Measurements from ENCODE around the gene PCDHGA6. TPM values are rescaled to one million over a fixed set of nuclear protein-coding genes. Genes with fewer than 3 reads are reported as not detected.
"Not testable (repeated sequence)": the region's sequence is repeated elsewhere in the genome, so short reads cannot be mapped to it uniquely, and the experiment has no call there.

PCDHGA6 gene
- total and polyA plus RNA-seq, 12 donors: 1.2 to 10.6 (median 8.1) TPM

DNA sequence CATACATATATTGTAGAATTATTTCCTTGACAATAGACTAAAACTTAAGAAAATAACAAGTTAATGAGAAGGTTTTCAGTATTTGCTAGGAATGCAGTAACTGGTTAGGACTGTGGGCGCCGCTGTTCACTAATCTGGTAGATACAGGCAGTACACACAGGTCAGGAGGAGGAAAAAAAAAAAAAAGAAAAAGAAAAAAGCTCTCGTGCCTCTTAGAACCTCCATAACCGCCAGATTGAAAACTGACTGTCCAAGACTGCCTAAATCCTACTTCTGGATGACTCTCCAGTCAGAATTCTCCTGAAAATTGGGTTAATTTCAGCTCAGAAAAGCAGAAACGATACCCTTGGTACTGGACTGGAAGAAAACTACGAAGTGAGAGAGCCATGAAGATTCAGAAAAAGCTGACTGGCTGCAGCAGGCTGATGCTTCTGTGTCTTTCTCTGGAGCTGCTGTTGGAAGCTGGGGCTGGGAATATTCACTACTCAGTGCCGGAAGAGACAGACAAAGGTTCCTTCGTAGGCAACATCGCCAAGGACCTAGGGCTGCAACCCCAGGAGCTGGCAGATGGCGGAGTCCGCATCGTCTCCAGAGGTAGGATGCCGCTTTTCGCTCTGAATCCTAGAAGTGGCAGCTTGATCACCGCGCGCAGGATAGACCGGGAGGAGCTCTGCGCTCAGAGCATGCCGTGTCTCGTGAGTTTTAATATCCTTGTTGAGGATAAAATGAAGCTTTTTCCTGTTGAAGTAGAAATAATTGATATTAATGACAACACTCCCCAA is 43.2 kb upstream of the PCDHGA6 start, which contains the start of gene PCDHGA1:
Gene PCDHGA1 (plus strand): TSS at position 216 of the 782 bp plus-strand sequence.
- intact Hi-C loops (cut with DNase I): loop anchor here in 1 of 10 donors (10.0 kb wide), 1 partner anchor 234 kb away; no protein-coding TSS in a partner anchor
- TF ChIP-seq, protein P1, sequence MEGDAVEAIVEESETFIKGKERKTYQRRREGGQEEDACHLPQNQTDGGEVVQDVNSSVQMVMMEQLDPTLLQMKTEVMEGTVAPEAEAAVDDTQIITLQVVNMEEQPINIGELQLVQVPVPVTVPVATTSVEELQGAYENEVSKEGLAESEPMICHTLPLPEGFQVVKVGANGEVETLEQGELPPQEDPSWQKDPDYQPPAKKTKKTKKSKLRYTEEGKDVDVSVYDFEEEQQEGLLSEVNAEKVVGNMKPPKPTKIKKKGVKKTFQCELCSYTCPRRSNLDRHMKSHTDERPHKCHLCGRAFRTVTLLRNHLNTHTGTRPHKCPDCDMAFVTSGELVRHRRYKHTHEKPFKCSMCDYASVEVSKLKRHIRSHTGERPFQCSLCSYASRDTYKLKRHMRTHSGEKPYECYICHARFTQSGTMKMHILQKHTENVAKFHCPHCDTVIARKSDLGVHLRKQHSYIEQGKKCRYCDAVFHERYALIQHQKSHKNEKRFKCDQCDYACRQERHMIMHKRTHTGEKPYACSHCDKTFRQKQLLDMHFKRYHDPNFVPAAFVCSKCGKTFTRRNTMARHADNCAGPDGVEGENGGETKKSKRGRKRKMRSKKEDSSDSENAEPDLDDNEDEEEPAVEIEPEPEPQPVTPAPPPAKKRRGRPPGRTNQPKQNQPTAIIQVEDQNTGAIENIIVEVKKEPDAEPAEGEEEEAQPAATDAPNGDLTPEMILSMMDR (IDR thresholded peaks at IDR 0.05): peak in 7 of 9 donors; percentile 35 to 65 (median 54)
- DNase-seq (no peak), ATAC-seq (peak in 7 of 8 donors; percentile 54 to 71 (median 62))
- peaks cover 0 to 5% (median 0%) of the 10 kb centered on the region in 9 donors for H3K36me3 ChIP-seq
- H3K4me1 ChIP-seq: peaks cover 0 to 14% (median 0%) of the 10 kb centered on the region in 9 donors
- H3K27me3 ChIP-seq: peaks cover 0 to 48% (median 0%) of the 10 kb centered on the region in 7 donors
- peak within 1 kb of the TSS in 9 of 10 donors; percentile 10 to 43 (median 37) for H3K4me3 ChIP-seq
- peaks cover 0 to 92% (median 15%) of the 10 kb centered on the region in 11 donors for H3K9me3 ChIP-seq
- H3K27ac ChIP-seq: peak within 1 kb of the TSS in 7 of 10 donors; percentile 24 to 57 (median 34)
- WGBS, 2 donors: 21 to 30% methylated on average over 21 of the region's 21 CpGs

DNA sequence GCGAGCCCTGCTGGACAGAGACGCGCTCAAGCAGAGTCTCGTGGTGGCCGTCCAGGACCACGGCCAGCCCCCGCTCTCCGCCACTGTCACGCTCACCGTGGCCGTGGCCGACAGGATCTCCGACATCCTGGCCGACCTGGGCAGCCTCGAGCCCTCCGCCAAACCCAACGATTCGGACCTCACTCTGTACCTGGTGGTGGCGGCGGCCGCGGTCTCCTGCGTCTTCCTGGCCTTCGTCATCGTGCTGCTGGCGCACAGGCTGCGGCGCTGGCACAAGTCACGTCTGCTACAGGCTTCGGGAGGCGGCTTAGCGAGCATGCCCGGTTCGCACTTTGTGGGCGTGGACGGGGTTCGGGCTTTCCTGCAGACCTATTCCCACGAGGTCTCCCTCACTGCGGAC is 41.1 kb upstream of the PCDHGA6 start:
- 25 to 40% methylated on average over 38 to 39 of the region's 39 CpGs for WGBS, 2 donors
- Histone ChIP-seq H3K9me3 (peaks cover 0 to 99% (median 19%) of the 10 kb centered on the region in 11 donors), H3K27me3 (peaks cover 0 to 58% (median 0%) of the 10 kb centered on the region in 7 donors)
- not testable (repeated sequence) for H3K4me1 ChIP-seq, H3K36me3 ChIP-seq, ATAC-seq, H3K27ac ChIP-seq, DNase-seq, H3K4me3 ChIP-seq
- intact Hi-C loops (cut with DNase I): loop anchor here in 1 of 10 donors (10.0 kb wide), 1 partner anchor 232 kb away; no protein-coding TSS in a partner anchor

DNA sequence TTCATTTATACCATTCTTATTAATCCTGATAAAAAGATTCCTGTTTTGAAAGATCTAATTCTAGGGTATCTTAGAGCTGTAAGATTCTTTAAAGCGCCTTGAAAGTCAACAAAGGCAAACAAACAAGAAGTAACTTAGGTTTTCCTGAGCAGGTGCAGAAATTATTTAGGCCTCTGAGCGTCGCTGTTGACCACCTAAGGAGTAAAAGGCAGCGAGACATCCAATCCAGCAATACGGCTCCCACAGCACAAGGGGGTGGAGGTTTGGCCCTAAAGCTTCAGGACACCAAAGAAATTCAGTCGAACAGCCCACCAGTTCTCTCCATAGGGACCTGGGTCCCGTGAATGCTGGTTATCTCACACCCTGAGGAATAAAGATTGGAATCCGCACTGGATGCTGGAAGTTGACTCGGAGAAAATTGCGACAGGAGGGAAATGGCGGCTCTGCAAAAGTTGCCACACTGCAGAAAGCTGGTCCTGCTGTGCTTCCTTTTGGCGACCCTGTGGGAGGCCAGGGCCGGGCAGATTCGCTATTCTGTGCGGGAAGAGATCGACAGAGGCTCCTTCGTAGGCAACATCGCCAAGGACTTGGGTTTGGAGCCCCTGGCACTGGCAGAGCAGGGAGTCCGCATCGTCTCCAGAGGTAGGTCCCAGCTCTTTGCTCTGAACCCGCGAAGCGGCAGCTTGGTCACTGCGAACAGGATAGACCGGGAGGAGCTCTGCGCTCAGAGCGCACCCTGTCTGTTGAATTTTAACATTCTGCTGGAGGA is 35.0 kb upstream of the PCDHGA6 start, which contains the start of gene PCDHGA2:
Gene PCDHGA2 (plus strand): TSS at position 223 of the 769 bp plus-strand sequence.
- Histone ChIP-seq H3K27ac (peak within 1 kb of the TSS in 9 of 10 donors; percentile 16 to 82 (median 67)), H3K9me3 (peaks cover 0 to 99% (median 24%) of the 10 kb centered on the region in 11 donors), H3K27me3 (peaks cover 0 to 61% (median 0%) of the 10 kb centered on the region in 7 donors), H3K4me1 (peaks cover 0 to 4% (median 0%) of the 10 kb centered on the region in 9 donors), H3K36me3 (no peaks in the 10 kb centered on the region), H3K4me3 (peak within 1 kb of the TSS; percentile 5 to 60 (median 46))
- intact Hi-C loops (cut with DNase I): loop anchor here in 3 of 10 donors (5.0 to 10.0 kb wide), 2 partner anchors 224 to 226 kb away; no protein-coding TSS in a partner anchor
- 7 to 8% methylated on average over 27 of the region's 27 CpGs for WGBS, 2 donors
- DNase-seq (peak in 1 of 2 donors; percentile 36), ATAC-seq (peak; percentile 47 to 81 (median 71))
- TF ChIP-seq, protein P1 (IDR thresholded peaks at IDR 0.05): peak; percentile 42 to 70 (median 57)

GRCh38 chr5:141340781-141341354 is 32.8 kb upstream of the PCDHGA6 start:
- DNase-seq, H3K36me3 ChIP-seq, H3K4me1 ChIP-seq: not testable (repeated sequence)
- 49 to 55% methylated on average over 36 to 44 of the region's 45 CpGs for WGBS, 2 donors
- intact Hi-C loops (cut with DNase I): loop anchor here in 4 of 10 donors (5.0 to 10.0 kb wide), 3 partner anchors 81 to 224 kb away; partner anchors contain the start of gene PCDHGA11 (in 1 of the 4)
- H3K27me3 ChIP-seq: peaks cover 0 to 54% (median 0%) of the 10 kb centered on the region in 7 donors
- peaks cover 0 to 99% (median 35%) of the 10 kb centered on the region in 11 donors for H3K9me3 ChIP-seq
- H3K4me3 ChIP-seq: peak overlapping the region in 9 of 10 donors; percentile 12 to 54 (median 32)
- peak overlapping the region in 2 of 10 donors; percentile 77 to 83 for H3K27ac ChIP-seq
- peak in 2 of 8 donors; percentile 29 to 39 for ATAC-seq
